Stimulated activated naive CD8-positive, alpha-beta T cell treated with anti-CD3 and anti-CD28 coated beads, Interleukin-15, amount 100 ng/mL, for 72 hours (primary cell): ENCODE data around the gene KCNN3.

ENCODE experiments used
- ATAC-seq: fragments of 150-1000 bp; cut with Tn5 transposase; 2 replicates; pipeline ENCODE4 v1.10.0; 2021; ENCODE audit warnings: mild to moderate bottlenecking, moderate library complexity
- DNase-seq, 2 donors: peaks; one replicate each; pipeline ENCODE4 v3.0.0; 2021 to 2022
- H3K27ac Mint-ChIP-seq, 2 donors: one replicate each; pipeline ENCODE4 v1.8.0; 2022; ENCODE audit warnings: mild to moderate bottlenecking in 2 of 2, mixed read lengths in 2 of 2, moderate library complexity in 2 of 2
- H3K27me3 Mint-ChIP-seq: one replicate; pipeline ENCODE4 v1.8.0; 2022; ENCODE audit warnings: mixed read lengths
- H3K4me1 Mint-ChIP-seq: one replicate; pipeline ENCODE4 v1.8.0; 2022; ENCODE audit warnings: mild to moderate bottlenecking, mixed read lengths
- H3K4me3 Mint-ChIP-seq, 2 donors: one replicate each; pipeline ENCODE4 v1.8.0; 2022; ENCODE audit warnings: mild to moderate bottlenecking in 2 of 2, mixed read lengths in 2 of 2, moderate library complexity in 1 of 2
- H3K9me3 Mint-ChIP-seq, 2 donors: one replicate each; pipeline ENCODE4 v1.8.0; 2022; ENCODE audit warnings: mixed read lengths in 2 of 2

KCNN3 gene

DNA sequence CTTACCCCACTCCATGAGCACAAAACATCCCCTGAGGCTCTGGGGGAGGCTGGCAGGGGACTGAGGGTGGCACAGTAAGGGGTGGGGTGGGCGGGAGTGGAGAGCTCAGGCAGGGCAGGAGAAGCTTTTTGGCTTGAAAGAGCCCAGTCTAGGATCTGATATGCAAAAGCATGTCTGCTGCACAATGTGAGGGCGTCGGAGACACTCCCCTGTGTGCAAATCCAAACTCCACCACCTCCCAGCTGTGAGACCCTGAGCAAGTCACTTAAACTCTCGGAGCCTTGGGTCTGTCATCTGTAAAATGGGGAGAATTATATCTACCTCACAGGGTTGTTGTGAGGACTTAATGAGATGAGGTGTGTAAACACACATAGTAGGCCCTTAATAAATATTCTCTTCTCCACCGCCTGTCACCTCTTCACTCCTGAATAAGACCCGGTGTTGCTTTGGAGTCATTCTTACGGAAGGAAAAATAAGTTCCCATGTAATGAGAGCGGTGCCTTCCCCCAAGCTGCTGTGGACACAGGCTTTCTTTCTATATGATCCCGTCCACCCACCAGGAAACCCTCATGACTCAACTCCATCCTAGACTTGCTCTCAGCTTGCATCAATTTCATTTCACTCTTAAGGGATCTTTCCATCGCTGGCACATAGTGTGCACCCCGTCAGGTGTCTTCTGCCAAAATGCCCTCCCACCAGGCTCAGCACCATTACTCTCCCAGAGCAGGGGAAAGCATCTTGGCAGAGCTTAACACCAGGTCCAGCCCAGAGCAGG, 12.5 kb downstream of the KCNN3 start:
- Mint-ChIP-seq H3K27me3 (peaks cover 23% of the 10 kb centered on the region), H3K27ac (peak overlapping the region in 1 of 2 donors; percentile 85), H3K4me3 (no peak overlapping the region), H3K4me1 (peaks cover 27% of the 10 kb centered on the region), H3K9me3 (no peaks in the 10 kb centered on the region)
- DNase-seq (no peak), ATAC-seq (peak; percentile 31)

DNA sequence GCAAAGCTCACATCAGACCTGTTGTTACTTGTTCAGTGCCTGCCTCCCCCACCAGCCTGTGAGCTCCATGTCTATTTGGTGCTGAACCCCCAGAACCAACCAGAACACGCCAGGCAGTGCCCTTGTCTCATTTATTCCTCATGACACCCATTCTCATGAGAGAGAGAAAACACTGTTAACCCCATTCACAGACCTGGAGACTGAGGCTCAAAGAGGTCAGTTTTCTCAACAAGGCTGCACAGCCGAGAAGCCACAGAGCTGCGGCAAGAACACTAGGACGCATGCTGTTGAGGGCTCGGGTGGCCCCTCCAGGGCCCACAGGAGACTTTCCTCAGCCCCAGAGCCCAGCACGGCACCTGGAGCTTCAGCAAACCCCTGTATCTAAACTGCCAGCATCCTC, 13.1 kb downstream of the KCNN3 start:
- H3K9me3 Mint-ChIP-seq: no peaks in the 10 kb centered on the region
- H3K27me3 Mint-ChIP-seq: peaks cover 23% of the 10 kb centered on the region
- ATAC-seq: no peak
- H3K4me3 Mint-ChIP-seq: no peak overlapping the region
- H3K4me1 Mint-ChIP-seq: peaks cover 27% of the 10 kb centered on the region
- H3K27ac Mint-ChIP-seq: no peak overlapping the region
- no peak for DNase-seq

DNA sequence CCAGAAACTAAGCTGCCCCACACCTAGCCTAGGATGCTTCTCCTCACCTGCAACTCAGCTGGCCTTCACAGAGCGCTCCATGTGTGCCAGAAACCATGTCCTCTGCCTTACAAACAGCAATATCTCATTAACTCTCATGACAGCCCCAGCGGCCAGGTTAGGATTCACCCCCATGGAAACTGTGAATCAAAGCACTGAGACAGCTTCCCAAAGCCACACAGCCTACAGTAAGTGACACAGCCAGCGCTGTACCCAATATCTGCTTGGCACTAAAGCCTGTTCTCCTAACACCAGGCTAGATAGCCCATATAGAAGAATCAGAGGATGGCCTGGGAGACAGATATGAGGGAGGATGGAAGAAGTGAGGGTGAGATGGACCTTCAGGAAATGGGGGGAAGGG, 13.5 kb downstream of the KCNN3 start:
- ATAC-seq: no peak
- H3K4me1 Mint-ChIP-seq: peaks cover 27% of the 10 kb centered on the region
- DNase-seq: no peak
- H3K4me3 Mint-ChIP-seq: no peak overlapping the region
- H3K27me3 Mint-ChIP-seq: peaks cover 19% of the 10 kb centered on the region
- no peak overlapping the region for H3K27ac Mint-ChIP-seq
- H3K9me3 Mint-ChIP-seq: no peaks in the 10 kb centered on the region

DNA sequence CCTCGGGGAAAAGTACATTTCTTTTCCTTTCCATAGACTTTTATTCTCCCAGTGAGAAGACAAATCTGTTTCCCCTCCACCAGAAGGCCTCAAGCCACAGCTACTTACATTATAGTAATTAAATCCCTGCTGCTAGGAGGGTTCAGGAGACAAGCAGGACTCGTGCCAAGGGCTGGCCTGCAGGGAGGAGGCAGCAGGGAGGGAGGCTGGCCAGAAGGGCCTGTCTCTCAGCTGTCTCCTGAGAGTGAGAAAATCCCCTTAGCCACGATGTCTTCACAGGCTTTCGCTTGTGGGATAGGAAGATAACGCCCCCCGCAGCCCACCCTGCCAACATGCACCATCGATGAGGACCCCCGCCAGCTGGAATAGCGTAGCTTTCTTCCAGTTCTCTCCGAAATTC, 14.0 kb downstream of the KCNN3 start:
- Mint-ChIP-seq H3K4me3 (no peak overlapping the region), H3K27ac (no peak overlapping the region), H3K9me3 (no peaks in the 10 kb centered on the region), H3K4me1 (peaks cover 27% of the 10 kb centered on the region), H3K27me3 (peaks cover 14% of the 10 kb centered on the region)
- ATAC-seq (no peak), DNase-seq (no peak)

DNA sequence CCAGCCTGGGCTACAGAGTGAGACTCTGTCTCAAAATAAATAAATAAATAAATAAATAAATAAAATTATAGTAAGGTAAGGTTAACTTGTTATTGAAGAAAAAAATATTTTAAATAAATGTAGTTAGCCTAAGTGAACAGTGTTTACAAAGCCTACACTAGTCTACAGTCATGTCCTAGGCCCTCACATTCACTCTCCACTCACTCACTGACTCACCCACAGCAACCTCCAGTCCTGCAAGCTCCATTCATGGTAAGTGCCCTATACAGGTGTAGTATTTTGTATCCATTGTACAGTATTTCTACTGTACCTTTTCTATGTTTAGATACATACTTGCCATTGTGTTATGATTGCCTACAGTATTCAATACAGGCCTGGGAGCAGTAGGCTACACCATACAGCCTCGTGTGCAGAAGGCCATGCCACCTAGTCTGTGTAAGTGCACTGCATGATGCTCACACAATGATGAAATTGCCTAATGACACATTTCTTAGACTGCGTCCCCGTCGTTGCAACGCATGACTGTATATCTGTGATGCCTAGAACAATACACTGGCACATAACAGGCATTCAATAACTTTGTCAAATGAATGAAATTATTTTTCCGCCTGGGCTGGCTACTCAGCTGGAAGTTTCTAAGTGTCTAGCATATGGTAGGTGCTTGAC, 14.8 kb downstream of the KCNN3 start:
- no peak overlapping the region for H3K27ac Mint-ChIP-seq
- DNase-seq (no peak), ATAC-seq (no peak)
- no peaks in the 10 kb centered on the region for H3K9me3 Mint-ChIP-seq
- peaks cover 10% of the 10 kb centered on the region for H3K27me3 Mint-ChIP-seq
- H3K4me3 Mint-ChIP-seq: no peak overlapping the region
- H3K4me1 Mint-ChIP-seq: peaks cover 27% of the 10 kb centered on the region

DNA sequence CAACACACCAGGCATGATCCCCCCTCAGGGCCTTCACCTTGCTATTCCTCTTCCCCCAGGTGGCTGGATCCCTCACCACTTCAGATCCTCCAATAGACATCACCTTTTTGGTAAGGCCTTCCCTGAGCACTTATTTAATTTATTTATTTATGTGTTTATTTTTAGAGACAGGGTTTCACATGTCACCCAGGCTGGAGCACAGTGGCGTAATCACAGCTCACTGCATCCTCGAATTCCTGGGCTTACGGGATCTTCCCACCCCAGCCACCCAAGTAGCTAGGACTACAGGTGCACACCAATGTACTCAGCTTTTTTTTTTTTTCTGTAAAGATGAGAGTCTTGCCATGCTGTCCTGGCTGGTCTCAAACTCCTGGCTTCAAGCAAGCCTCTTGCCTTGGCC, 17.2 kb downstream of the KCNN3 start:
- Mint-ChIP-seq H3K27ac (no peak overlapping the region), H3K9me3 (no peaks in the 10 kb centered on the region), H3K4me3 (no peak overlapping the region), H3K4me1 (peaks cover 31% of the 10 kb centered on the region), H3K27me3 (peaks cover 17% of the 10 kb centered on the region)
- no peak for DNase-seq
- ATAC-seq: no peak

DNA sequence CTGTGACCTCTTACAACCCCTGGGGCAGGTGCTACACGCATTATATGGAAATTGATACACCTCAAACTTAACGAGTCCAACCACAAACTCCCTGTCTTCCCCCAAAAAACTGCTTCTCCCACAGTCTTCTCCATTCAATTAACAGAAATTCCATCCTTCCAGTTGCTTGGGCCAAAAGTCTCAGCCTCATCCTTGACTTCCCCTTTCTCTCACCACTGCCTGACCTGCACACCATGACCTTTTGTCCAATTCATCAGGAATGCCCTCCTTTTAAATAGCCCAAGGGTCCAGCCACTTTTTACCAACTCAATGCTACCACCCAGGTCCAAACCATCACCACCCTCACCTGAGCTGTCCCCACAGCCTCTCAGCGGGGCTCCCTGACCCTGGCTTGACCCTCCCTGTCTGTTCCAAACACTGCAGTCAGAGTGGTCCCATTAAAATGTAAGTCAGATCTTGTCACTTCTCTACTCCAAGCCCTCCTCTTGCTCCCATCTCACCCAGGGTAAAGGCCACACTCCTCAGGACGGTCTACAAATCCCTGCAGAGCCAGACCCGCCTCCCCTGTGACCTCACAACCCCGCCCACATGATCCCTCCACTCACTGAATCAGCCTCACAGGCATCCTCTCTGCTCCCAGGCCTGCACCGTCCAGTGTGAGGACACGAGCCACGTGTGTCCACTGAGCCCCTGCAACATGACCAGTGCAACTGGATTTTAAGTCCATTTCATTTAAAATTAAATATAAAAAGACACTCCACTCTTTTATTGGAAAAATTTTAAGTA, 18.5 kb downstream of the KCNN3 start:
- Mint-ChIP-seq H3K9me3 (no peaks in the 10 kb centered on the region), H3K27ac (no peak overlapping the region), H3K4me1 (peaks cover 26% of the 10 kb centered on the region), H3K27me3 (peaks cover 15% of the 10 kb centered on the region), H3K4me3 (no peak overlapping the region)
- ATAC-seq: no peak
- DNase-seq: no peak

DNA sequence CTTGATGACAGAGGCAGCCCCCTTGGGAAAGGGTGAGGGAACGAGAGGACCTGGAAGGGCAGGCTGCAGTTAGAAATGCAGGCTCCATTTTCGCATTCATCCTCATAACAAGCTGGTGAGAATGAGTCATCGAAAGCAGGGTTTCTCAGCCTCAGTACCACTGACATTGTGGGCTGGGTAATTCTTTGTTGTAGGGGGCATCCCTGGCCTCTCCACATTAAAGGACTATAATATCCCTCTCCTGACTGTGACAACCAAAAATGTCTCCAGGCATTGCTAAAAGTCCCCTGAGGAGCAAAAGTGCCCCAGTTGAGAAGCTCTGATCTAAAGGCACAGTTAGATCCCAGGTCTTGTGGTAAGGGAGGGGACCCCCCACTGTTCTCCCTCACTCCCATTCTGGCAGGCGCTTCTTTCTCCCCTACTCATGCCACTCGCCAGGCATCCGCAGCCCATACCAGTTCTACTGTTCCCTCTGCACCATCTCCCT, 20.4 kb downstream of the KCNN3 start:
- peak overlapping the region in 1 of 2 donors; percentile 34 for H3K4me3 Mint-ChIP-seq
- peak; percentile 98 for ATAC-seq
- H3K4me1 Mint-ChIP-seq: peaks cover 32% of the 10 kb centered on the region
- peak; percentile 50 to 75 for DNase-seq
- no peak overlapping the region for H3K27ac Mint-ChIP-seq
- H3K27me3 Mint-ChIP-seq: peaks cover 24% of the 10 kb centered on the region
- H3K9me3 Mint-ChIP-seq: no peaks in the 10 kb centered on the region

DNA sequence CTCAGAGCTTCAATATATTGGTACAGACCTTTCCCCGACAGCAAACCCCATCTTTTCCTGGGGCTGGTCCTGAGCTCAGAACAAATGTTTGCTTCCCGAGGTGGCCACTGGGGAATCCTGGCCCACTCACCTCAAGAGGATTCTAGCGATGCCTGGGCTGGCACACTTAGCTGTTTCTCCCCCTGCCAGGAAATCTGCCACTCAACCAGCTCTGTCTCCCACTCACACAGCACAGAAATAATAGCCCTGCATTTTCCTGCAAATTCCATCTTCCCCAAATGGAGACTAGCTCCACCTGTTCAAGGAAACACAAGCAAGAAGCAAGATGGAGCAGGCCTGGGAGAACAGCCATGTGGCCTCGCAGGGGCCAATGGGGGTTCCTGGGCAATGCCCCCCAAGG, 21.1 kb downstream of the KCNN3 start:
- no peak for ATAC-seq
- Mint-ChIP-seq H3K4me3 (no peak overlapping the region), H3K4me1 (peaks cover 32% of the 10 kb centered on the region), H3K9me3 (no peaks in the 10 kb centered on the region), H3K27ac (peak overlapping the region in 1 of 2 donors; percentile 28), H3K27me3 (peaks cover 24% of the 10 kb centered on the region)
- DNase-seq: no peak

DNA sequence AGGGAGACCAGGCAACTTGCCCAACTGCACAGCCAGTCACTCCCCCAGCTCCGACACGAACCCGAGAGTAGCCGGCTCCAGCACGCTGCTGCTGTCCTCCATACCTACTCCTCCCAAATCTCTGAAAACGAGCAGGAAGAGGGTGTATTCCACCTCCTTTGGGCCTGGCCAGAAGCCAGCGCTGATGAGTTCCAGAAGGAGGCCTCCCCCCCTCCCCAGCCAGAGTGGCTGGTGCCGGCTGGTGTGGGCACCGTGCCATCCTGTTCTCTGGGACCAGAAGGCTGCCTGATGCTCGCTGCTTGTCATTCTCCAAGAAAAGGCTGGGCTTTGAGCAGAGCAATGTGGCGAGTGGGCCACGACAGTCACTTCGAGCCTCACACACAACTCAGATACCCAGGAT, 22.2 kb downstream of the KCNN3 start:
- peaks cover 24% of the 10 kb centered on the region for H3K27me3 Mint-ChIP-seq
- H3K27ac Mint-ChIP-seq: peak overlapping the region in 1 of 2 donors; percentile 14
- no peak overlapping the region for H3K4me3 Mint-ChIP-seq
- peaks cover 32% of the 10 kb centered on the region for H3K4me1 Mint-ChIP-seq
- DNase-seq: no peak
- no peaks in the 10 kb centered on the region for H3K9me3 Mint-ChIP-seq
- ATAC-seq: no peak

DNA sequence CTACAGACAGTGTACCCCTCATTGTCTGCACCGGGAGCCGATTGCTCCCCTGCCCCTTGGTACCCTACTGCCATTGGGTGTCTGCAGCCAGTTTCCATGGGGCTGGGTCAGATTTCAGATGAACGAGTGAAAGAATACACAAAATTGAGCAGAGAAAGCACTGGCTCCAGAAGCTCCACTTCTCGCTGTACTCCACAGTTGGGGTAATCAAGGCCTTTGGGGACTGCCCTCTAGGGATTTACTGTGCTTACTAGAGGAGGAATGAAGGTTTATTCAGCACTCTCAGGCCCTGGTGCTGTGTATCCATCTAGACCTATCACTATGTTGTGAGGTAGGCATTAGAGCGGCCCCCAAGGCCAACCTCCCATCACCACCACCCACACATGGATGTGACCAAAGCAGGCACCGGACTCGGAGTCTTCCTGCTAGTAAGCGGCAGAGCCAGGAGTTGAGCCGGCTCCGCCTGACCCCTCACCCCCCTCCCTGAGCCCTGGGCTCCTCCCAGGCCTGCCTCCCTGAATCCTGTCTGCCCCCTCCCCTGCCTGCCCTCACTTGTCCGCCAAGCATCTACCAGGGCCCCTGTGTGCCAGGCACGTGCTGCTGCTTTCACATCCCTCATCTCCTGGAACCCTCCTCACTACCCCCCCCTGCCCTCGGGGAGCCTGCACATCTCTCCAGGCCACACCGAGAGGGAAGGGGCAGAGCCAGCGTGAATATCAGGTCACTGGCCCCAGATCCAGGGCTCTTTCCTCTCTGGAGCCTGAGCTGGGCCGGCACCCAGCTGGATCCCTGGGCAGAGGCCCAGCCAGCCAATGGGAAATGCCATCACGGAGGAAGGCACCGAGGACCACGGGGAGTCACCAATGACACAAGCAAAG, 23.3 kb downstream of the KCNN3 start:
- no peaks in the 10 kb centered on the region for H3K9me3 Mint-ChIP-seq
- H3K4me1 Mint-ChIP-seq: peaks cover 32% of the 10 kb centered on the region
- no peak overlapping the region for H3K27ac Mint-ChIP-seq

DNA sequence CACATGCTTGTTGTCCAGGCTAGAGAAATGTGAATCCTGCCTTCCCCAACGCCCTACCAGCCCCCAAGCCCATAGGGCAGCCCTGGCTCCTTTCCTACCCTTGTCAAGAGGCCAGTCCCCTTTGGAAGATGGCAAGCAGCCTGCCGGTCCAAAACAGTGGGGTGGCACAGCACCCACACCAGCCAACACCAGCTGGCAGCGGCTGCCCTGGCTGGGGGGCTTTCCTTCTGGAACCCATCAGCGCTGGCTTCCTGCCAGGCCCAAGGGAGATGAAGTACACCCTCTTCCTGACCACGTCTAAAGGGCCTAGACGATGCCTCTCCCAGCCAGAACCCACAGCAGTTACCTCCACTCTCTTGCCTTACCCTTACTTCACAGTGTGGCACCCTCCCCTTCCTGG, 24.2 kb downstream of the KCNN3 start:
- Mint-ChIP-seq H3K9me3 (no peaks in the 10 kb centered on the region), H3K4me3 (no peak overlapping the region), H3K4me1 (peaks cover 32% of the 10 kb centered on the region), H3K27ac (no peak overlapping the region), H3K27me3 (peaks cover 24% of the 10 kb centered on the region)
- DNase-seq (no peak), ATAC-seq (no peak)

More for the DNA sequence above, 23.3 kb downstream of the KCNN3 start:
- DNase-seq (no peak), ATAC-seq (no peak)
- Mint-ChIP-seq H3K27me3 (peaks cover 24% of the 10 kb centered on the region), H3K4me3 (no peak overlapping the region)

DNA sequence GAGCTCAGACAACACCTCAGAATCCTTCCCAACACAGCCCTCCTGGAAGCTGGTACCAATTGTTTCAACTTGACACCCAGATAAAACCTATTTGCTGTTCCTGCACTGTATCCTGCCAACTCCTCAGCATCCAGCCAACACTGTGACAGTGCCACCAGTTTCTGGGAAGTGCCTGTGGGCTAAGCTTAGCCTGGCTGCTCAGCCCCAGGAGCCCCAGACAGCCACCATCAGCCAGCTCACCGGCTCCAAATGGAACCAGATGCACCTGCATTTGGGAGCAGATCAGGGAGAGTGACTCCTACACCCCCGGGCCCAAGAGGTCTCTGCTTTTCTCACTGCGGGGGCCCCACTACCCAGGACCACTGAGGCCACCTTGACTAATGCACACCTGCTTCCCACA, 24.9 kb downstream of the KCNN3 start:
- peaks cover 24% of the 10 kb centered on the region for H3K27me3 Mint-ChIP-seq
- no peak overlapping the region for H3K27ac Mint-ChIP-seq
- H3K9me3 Mint-ChIP-seq: no peaks in the 10 kb centered on the region
- peaks cover 31% of the 10 kb centered on the region for H3K4me1 Mint-ChIP-seq
- H3K4me3 Mint-ChIP-seq: no peak overlapping the region
- ATAC-seq (no peak), DNase-seq (no peak)

DNA sequence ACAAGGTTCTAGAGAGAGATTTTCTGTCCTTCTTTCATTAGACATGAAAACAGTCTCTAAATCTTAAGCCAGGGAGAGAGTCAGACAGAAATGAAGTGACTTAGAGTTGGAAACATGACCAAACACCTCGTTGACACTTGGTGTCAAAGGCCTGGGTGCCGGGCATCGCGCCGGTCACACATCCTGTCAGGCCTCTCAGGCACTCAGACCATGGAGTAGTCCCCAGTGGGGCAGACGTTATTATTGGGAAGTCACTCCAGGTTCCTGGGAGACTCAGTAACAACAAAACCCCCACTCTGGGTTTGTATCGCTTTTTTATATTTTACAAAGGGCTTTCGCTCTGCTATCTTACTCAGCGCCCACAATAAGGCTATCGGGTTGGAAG, 25.8 kb downstream of the KCNN3 start:
- DNase-seq (no peak), ATAC-seq (no peak)
- Mint-ChIP-seq H3K27me3 (peaks cover 24% of the 10 kb centered on the region), H3K9me3 (no peaks in the 10 kb centered on the region), H3K4me1 (peaks cover 22% of the 10 kb centered on the region), H3K4me3 (no peak overlapping the region), H3K27ac (no peak overlapping the region)

DNA sequence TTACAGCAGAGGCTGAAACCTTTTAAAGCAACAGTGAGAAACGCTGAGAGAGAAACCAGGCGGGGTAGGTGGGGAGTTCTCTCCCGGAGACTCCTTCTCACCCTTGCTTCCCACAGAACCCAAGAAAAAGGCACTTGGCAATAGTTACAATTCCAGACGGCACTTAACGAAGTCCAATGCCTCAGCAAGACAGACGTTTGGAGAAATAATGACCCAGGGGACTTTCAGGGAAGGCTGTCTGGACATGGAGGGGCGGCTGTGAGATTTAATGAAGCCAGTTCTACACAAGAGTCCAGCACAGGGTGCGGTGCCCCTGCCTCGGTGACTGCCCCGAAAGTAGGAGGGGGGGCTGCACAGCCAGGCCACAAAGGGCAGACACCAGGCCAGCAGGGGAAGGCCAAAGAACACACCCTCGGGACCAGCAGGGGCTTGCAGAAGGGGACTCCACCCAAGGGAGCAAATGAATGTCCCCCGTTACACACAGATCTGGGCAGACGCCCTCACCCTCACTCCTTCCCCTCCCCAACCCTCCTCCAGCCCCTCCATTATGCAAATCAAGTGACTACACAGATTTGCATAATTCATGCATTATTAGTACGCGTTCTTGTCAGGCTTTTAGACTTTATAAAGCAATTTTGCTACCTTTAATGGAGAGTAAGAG, 26.3 kb downstream of the KCNN3 start:
- H3K27me3 Mint-ChIP-seq: peaks cover 20% of the 10 kb centered on the region
- H3K4me3 Mint-ChIP-seq: no peak overlapping the region
- ATAC-seq (no peak), DNase-seq (no peak)
- no peaks in the 10 kb centered on the region for H3K9me3 Mint-ChIP-seq
- H3K4me1 Mint-ChIP-seq: peaks cover 17% of the 10 kb centered on the region
- H3K27ac Mint-ChIP-seq: no peak overlapping the region
